ENCODE data around the gene IRF5.
"Not testable (repeated sequence)": the region's sequence is repeated elsewhere in the genome, so short reads cannot be mapped to it uniquely, and the experiment has no call there.

IRF5 gene

DNA sequence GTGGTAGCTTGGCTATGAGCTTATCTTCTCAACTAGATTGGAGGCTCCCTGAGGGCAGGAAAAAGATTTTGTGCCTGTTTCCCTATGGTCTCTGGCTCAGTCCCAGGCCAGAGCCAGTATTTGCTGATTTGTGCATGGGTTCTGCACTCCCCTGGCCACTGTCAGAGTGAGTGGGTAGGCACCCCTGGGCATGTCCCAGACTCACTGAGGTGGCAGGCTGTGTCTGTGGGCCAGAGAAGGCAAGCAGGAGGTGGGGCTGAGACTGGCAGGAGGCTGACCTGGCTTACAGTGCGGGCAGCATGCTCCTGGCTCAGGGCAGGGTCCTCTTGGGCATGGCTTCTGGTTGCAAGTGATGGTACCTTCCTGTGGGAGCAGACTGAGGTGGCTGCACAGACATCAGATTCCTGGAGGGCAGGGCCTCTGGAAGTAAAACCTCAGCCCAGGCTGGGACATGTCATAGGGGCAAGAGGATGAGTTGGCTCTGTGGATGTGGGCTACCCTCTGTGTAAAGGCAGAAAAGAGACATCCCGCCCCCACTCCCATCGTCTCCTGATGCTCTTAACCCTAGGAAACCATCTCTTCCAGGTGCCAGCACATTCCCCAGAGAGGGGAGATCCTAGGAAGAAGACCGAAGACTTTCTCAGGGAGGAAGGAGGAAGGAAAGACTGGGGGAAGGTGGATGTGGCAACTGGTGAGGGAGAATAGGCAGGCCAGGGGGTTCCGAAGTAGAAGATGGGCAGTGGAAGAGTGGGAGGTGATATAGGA, 31.5 kb upstream of the IRF5 start:
- DNase-seq (ENCODE audit: low spot score), result no peak

DNA sequence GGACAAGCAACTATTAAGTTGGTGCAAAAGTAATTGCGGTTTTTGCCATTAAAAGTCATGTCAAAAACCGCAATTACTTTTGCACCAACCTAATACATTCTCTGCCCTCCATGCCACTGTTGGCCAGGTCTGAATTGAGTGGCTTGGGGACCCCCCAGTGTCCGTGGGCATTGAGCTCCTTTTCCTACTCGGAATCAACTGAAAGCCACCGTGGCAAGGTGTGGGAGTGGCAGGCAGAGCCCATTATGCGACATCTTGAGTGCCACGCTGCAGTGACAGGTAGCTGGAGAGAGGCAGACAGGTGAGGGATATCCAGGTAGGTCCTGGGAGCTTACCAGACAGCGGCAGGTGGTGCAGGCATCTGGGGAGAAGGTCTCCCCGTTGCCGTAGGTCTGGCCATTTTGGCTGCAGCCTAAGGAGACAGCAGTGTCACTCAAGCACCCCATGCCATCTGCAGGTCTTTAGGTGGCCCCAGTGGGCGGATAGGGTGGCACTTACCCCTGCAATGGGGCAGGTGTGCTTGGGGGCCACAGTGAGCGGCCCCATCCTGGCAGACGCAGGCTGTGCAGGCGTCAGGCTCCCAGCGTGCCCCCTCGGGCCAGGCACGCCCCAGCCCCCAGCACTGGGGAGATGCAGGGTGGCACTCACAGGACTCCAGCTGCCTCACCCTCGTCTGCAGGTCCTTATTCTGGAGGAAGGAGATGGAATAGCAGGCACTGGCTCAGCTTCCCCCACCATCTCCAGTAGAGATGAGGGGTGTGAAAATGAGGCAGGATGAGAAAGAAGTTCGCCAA, 30.8 kb upstream of the IRF5 start:
- DNase-seq (ENCODE audit: low spot score), result no peak

DNA sequence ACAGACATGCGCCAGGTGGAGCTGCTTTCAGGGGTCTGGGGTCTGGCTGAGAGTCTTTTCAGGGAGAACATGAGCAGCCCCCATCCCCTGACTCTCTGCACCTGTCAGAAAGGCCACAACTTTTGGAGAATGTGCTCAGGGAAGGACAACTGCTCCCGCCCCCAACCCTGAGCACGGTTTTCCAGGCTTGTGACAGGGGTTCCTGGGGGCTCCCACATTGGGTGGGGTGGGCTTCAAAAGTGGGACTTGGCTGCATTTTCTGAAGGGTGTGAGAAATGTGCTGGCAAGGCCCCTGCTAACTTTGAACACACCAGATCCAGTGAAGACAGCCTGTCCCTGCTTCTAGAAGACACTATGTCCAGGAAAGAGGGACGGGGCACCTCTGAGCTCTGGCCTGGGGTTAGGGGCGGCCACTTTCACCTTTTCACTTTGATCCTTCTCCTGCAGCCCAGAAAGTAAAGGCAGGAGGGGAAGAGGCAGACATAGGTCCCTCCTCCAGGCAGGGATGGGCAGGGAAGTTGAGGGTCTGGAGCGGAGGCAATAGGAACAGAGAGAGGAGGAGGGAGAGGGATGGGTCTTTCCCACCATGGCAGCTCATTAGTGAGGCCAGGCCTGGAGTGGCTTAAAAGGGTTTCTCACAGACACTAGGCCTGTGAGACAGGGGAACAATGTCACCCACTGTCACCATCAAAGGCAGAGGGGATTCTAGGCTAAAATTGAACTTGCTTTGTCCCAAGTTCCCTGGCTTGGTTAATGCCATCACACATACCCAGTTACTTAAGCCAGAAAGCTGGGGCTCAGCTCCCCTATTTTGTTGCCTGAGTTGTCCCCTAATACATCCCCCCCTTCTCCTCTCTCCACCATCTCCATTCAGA, 28.7 kb upstream of the IRF5 start:
- DNase-seq (ENCODE audit: low spot score), result no peak

DNA sequence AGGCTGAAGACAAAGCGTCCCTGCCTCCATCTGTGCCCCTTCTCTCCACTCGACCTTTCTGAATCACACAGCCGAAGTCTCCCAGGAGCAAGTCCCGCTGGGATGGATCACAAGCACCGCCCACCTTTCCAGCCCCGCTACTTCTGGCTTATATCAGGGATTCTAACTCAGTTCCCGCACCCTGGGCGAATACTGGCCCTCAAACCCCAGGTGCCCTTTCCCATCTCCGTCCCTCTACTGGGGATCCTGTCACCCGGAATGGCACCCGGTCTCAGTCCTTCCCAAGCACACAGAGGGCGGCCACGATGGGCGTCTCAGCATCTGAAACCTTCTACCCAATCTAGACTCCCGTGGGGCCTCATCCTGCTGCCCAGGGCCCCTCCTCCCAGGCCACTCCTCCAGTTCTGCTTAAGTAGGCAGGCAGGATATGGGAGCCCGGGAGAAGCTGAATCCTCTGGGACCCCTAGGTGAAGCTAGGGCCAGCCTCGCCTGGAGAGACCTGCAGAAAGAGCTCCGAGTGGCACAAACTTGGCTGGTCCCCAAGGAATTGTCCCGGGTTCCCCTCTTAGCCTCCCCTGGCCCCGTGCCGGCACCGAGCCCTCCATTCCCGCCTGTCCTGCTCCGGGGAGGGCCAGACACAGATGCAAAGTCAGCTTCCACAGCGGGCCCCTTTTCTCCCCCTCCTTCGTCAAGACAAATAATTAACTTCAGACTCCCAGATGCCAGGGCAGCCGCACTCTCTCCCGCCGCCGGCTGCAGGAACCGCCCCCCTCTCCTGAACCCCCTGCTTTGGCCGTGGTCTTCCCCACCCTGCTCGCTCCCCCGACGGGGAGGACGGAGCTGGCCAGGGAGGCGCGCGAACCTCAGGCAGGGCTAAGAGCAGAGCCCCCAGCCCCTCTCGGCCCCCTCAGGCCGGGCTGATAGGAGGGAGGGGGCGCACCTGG, 27.8 kb upstream of the IRF5 start:
- peak; percentile 68 for DNase-seq (ENCODE audit: low spot score)

DNA sequence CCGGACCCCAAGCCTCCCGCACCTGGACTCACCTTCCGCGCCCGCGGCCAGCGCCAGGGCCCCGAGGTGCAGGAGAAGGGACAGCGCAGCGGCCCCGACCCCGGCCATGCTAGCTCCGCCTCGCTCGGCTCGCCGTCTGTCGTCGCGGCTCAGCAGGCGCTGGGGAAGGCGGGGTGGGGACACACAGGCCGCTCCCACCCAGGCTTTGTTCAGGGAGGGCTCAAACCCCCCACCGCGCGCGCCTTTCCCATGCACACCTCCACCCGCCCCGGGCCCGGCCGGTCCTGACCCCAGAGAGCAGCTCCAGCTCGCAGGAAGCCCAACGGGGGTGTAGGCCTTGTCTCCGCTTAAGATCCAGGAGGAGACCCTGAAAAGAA, 27.2 kb upstream of the IRF5 start, which contains the start of gene KCP:
TSS of gene KCP (minus strand) at position 141 of the 377 bp plus-strand sequence. CDS start at position 108, 33 bp downstream.
- peak; percentile 26 for DNase-seq (ENCODE audit: low spot score)

DNA sequence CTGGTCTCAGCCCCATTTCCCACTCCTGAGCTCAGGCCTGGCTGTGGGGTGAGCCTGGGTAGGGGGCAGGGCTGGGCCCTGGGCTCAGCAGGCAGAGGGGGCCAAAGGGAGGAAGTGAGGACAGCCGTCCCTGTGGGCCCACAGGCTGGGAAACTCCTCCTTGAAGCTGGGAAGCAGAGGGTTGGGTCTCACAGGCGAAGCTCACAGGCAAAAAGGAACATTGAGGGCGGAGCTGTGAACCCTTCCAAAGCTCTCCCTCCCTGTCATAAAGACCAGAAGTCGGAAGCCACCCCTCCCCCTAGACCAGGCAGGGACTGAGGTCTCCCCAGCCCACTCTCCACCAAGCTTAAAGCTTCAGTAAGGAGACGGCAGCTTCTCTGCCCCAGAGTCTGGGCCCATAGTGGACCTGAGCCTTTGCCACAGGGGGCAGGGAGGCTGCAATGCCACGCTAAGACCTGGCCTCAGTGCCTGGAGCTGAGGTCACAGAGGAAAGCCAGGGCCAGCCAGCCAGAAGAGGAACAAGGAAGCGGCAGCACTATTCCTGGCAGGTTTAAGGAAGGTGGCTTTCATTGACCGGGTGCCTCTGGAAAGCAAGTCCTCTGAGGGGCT, 26.2 kb upstream of the IRF5 start:
- peak; percentile 82 for DNase-seq (ENCODE audit: low spot score)

DNA sequence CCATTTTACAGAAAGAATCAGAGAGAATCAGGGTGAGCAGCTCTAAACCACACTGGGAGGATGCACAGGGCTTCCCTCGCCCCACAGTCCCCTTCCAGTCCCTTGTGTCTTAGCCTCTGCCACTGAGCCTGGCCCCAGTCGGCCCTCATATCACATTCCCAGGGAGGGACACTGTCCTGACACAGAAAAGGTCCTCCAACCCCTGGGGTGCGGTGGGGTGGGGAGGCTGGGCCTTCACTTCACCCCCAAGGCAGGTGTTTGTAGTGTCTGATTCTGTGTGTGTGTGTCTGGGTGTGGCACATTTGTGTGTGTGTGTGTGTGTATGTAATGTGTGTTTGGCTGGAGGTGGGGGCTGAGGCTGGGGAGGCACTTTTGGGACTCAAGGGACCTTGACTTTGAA, 25.4 kb upstream of the IRF5 start:
- DNase-seq (ENCODE audit: low spot score), result no peak

DNA sequence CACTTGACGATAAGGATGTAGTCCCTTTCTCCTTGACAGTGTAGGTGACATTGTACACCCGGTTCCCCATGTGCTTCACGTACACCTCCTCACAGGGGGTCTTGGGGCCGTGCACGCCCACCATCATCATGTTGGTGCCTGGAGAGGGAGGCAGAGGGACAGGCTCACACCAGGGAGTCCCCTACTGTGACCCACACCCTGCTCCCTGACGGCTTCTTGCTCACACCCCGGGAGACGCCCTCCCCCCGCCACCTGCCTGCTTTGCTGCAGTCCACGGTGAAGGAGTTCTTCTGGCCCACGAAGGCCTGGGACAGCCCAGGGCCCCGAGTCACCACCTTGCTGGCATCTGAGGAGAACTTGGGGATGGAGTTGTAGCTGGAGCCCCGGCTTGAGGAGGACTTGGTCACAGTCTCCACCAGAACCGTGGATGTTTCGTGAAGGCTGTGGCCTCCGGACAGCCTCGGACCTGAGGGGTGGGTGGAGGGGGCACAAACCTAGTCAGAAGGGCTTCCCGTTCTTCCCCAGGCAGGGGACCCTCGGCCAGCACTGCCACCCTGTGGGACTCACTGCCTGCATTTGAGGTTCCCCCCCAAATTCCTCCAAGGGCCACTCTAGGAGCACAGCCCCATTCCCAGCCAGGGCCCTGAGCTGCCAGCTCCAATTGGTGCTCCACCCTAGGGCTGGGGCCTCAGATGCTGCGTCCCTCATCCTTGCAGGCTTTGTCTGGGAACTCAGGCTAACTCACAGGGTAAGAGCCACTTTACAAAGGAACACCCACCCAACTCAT, 24.8 kb upstream of the IRF5 start:
- not testable (repeated sequence) for DNase-seq (ENCODE audit: low spot score)

DNA sequence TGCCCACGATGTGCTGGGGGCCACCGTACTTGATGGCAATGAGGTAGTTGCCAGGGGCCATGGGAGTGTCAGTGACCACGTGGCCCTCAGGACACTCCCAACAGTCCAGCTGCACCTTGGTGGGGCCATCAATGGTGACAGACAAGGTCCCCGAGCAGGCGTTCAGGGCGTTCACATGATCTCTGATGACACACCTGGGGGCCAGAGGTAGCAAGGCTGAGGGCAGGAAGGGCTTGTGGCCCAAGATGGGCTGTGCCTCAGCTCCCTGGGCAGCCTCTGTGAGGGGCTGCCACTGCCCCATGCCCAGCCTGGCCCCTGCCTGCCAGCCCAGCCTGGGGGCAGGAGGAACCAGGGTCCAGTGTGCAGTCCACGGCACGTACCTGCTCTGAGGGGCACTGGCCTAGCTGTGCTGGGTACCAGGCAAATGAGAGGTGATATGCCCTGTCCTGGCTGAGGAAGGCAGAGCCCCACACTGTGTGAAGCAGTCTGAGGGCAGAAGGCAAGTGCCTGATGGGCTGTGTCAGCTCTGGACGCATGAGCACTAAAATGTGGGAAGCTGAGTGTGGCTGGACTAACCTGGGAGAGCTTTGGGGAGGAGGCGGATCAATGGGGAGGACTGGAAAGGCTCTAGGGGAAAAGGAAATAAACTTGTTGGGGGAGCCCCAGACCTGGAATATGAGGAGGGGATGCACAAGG, 23.7 kb upstream of the IRF5 start:
- DNase-seq (ENCODE audit: low spot score), result no peak

DNA sequence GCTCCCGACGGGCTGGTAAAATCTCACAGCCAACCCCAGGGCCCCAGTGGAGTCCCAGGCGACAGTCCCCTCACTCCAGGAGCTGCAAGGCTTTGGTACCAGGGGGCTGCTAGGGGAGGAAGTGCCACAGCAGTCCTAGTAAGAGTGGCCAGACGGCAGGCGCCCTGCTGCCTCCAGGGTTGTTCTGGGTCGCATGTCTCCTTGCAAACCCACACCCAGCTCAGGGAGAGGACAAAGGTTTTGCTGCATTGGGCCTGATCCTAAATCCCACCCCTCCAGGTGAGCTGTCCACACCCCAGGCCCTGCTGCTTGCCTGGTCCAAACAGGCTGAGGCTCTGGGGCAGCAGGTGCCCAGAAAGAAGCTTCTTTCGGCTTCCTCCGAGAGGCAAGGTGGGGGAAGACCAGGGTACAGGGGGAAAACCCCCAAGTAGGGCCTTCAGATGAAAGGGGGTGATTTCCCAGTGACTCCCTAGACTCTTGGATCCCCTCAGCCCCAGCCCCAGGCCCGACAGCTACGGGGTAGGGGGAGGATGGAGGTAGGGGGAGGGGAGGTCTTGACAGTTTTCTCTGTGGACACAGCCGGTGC, 23.1 kb upstream of the IRF5 start:
- DNase-seq (ENCODE audit: low spot score), result no peak

DNA sequence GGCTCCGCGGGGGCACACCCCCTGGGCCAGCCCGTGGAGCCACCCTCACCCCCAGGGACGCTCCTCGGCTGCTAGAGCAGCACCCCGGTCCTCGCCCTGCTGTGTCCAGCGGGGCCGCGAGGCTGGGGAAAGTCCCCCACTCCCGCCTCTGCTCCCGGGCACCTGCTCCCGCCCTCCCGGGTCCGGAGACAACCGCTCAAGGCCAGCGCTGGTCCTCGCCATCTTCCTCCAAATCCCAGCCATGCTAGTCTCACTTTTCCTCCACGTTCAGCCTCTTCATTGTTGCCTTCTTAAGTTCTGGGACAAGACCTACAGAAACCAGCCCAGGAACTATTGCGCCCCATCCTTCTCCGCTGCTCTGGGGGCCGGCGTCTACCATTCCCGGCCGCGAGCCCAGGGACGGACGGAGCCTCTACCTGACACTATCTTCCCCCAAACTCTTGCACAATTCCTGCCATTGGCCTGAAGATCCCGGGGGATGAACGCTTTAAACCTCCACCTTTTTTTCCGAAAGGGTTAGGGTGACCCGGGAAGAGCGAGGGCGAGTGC, 22.4 kb upstream of the IRF5 start:
- DNase-seq (ENCODE audit: low spot score), result no peak

DNA sequence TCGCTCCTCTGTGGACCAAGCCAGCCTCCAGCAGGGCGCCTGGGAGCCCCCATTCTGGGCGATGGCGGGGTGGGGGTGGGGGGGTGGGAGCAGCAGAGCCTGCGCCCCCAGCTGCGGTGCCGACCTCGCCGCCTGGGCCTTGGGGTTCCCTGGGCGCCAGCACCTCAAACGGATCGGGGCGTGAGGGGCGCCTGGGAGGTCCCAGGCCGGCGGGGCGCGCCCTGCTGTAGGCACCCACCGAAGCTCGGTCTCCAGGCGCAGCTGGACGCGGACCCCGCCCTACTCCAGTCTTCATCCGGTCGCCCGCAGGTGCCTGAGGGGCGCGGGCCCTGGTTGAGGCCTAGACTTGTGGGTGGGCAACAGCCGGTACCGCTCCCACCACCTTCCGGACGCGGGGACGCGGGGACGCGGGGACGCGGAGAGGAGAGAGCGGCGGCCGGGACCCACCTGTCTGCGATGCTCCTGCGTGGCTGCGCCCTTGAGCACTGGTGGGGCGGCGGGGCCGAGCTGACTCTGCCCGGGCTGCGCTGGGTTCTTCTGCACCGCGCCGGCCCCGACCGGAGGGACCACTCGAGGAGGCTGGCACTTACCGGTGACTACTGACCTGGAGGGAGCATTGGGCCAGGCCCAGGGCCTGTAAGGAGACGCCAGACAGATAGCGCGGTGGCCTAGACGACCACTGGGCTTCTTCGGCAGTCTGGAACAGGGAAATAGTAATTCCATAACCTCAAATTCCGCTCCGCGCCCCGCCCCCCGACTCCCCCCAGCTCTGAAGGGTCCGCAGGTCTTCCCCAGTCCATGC, 21.7 kb upstream of the IRF5 start:
- DNase-seq (ENCODE audit: low spot score), result no peak

DNA sequence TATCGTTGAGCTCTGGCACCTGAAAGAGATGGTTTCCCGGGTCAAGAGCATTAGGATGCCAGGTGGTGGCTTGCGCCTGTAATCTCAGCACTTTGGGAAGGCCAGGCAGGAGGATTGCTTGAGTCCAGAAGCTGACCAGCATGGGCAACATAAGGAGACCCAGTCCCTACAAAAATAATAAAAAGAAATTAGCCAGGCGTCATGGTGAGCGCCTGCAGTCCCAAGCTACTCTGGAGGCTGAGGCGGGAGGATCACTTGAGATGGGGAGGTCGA, 21.1 kb upstream of the IRF5 start:
- no peak for DNase-seq (ENCODE audit: low spot score)

DNA sequence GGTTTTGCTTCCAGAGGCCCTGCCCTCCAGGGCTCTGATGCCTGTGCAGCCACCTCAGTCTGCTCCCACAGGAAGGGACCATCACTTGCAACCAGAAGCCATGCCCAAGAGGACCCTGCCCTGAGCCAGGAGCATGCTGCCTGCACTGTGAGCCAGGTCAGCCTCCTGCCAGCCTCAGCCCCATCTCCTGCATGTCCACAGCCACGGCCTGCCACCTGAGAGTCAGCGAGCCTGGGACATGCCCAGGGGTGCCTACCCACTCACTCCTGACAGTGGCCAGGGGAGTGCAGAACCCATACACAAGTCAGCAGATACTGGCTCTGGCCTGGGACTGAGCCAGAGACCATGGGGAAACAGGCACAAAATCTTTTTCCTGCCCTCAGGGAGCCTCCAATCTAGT, 20.6 kb upstream of the IRF5 start:
- DNase-seq (ENCODE audit: low spot score), result no peak

DNA sequence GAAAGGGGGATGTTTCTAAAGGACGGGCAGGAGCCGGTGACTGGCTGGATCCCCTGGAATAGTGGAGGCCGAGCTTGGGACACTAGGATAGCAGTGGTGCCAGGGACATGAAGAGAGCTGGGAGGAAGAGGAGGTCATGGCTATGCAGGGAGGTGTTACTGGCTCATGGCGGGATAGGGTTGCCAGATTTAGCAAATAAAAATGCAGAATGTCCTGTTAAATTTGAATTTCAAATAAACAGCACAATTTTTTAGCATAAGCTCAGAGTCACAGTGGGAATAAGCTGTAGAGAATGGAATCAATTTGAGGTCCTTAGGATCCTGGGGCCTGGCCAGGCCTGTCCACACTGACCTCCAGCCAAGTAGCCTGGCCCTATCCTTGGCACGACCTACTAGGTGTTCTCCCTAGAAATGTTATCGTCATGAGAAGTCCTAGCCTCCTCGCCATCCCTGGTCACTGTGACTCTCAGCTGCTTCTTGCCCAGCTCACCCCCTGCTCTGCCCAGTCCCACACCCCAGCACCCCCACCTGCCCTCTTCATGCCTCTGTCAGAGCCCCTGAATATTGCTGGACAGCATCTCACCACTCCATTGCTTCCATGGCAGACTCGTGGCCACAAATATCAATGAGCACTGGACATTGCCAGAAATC, 19.6 kb upstream of the IRF5 start:
- no peak for DNase-seq (ENCODE audit: low spot score)

DNA sequence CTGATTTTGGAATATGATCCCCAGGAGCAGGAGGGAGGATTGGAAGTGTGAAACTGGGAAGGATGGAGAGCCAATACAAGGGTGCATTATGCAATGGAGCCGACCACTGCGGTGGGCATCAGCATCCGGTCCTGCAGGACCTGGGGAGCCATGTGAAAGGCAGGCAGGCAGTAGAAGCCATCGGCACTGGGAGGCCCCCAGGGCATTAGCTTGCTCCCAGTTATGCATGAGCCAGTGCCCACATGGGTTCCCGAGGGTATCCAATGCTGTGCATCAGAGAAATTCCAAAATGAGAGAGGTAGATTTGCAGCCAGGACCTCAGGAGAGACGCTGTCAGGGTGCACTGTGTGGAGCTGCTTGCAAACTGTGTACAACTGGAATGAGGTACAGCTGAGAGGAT, 18.5 kb upstream of the IRF5 start:
- DNase-seq (ENCODE audit: low spot score), result no peak
